ENCODE results near the gene CSMD2.
"Not testable (repeated sequence)": the region's sequence is repeated elsewhere in the genome, so short reads cannot be mapped to it uniquely, and the experiment has no call there.

CSMD2 gene

GRCh38 chr1:34050709-34051485, 114.1 kb downstream of the CSMD2 start:
- DNase-seq: no peak

- no peak for DNase-seq
Measured at GRCh38 chr1:34049994-34050393, 115.0 kb downstream of the CSMD2 start.

- no peak for DNase-seq
Measured at GRCh38 chr1:34049477-34049876, 115.6 kb downstream of the CSMD2 start.

GRCh38 chr1:34037856-34038255, 127.2 kb downstream of the CSMD2 start:
- DNase-seq: no peak

GRCh38 chr1:34037109-34037508, 127.9 kb downstream of the CSMD2 start:
- DNase-seq: no peak

GRCh38 chr1:34034036-34034435, 131.0 kb downstream of the CSMD2 start:
- DNase-seq: no peak

GRCh38 chr1:34029954-34030353, 135.1 kb downstream of the CSMD2 start:
- DNase-seq: no peak

- DNase-seq: no peak
Measured at GRCh38 chr1:34029515-34029914, 135.5 kb downstream of the CSMD2 start.

DNA sequence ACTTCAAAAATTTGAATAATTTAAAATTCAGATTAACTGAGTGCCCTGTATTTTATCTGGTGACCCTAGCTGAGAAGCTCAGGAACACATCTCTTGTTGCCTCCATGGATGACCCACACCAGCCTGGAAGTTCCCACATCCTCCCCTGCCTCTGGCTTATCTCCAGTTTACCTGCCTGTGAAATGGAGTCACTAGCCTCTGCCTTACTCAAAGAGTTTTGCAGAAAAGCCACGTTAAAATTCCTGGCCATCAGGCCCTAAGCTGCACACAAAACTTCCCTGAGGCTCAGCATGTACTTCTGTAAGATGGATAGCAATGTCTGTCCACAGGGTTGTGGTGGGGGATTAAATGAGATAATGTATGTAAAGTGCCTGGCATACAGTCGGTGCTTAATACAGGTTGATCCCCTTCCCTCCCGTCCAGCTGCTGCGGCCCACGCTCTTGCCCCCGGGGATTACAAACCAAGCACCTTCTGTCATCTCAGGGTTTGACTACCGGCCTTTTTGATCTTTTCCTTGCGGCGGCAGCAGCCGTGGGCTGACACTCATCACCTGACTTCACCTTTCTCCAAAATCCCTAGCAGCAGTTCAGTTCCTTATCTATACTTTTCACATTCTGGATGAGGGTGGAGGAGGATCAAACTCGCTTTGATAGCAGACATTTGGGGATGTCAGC, 136.5 kb downstream of the CSMD2 start:
- DNase-seq: no peak

- no peak for DNase-seq
Measured at GRCh38 chr1:34025675-34026074, 139.4 kb downstream of the CSMD2 start.

DNA sequence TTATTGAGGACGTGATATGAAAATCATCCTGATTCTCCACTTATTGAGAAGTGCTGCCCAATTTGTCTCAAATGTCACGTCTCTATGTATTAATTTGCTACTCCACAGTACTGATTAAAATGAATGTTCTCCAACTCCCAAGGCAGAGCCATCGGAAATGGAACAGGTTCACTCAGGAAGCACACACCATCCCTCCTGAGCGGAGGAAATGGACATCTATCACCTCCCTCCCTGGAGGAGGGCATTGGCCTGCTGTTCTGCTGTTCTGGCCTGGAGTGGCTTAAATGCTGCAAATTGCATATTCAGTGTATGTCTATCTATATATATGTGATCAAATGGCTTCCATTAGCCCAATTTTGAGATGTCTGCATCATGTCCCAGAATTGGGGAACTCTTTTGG, 140.5 kb downstream of the CSMD2 start:
- DNase-seq: peak in 1 of 3 donors; percentile 1

DNA sequence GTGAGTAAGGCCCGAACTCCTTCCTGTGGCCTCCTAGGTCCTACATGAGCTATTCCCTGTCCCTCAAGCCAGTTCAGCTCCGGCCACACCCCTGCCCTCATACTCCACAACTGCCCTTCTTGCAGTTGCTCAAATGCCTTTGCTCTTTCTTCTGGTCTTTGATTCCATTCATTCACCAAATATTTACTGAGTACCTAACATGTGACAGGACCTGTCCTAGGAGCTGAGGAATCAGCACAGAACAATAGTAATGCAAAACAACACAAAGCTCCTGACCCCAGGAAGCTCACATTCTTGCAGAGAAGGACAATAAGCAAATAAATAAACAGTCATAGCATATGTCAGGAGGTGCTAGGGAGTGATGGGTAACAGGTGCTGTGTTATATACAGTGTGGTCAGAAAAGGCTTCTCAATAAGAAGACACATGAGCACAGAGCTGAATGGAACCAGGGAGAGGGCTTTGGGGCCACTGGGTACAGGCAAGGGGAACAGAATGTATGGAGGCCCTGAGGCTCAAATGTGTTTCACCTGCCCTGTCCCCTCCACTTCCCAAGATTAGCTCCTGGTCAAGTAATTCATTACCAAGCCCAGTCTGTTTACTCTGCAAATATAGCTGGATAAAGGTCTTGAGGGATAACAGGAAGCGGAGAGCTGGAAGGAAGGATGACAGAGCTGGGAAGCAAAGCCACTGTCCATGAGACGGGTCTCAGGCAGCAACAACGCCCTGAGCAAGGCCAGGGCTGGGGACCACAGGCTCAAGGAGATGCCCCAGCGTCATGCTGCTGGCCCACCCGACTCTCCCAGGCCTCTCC, 145.1 kb downstream of the CSMD2 start:
- DNase-seq: no peak

DNA sequence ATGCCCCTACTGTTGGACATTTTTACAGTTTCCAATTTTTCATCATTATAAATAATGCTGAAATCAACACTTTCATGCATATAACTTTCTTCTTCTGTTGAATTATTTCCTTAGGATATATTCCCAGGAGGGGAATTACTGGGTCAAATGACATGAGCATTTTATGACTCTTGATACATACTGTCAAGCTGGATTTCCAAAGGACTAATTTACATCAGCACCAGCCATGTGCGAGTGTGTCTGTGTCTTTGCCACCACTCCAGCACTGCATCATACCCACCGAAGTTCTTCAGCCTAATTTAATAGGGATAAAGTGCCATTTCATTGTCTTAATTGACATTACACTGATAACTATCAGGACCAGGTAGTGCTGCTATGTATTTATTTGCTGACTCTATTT, 146.7 kb downstream of the CSMD2 start:
- no peak for DNase-seq

DNA sequence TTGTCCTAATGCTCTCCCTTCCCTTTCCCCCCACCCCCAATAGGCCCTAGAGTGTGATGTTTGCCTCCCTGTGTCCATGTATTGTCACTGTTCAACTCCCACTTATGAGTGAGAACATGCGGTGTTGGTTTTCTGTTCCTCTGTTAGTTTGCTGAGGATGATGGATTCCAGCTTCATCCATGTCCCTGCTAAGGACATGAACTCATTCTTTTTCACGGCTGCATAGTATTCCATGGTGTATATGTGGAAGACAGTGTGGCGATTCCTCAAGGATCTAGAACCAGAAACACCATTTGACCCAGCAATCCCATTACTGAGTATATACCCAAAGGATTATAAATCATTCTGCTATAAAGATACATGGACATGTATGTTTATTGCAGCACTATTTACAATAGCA, 148.7 kb downstream of the CSMD2 start:
- DNase-seq: not testable (repeated sequence)

GRCh38 chr1:34013958-34014737, 150.9 kb downstream of the CSMD2 start:
- peak in 2 of 3 donors; percentile 3 to 26 for DNase-seq

DNA sequence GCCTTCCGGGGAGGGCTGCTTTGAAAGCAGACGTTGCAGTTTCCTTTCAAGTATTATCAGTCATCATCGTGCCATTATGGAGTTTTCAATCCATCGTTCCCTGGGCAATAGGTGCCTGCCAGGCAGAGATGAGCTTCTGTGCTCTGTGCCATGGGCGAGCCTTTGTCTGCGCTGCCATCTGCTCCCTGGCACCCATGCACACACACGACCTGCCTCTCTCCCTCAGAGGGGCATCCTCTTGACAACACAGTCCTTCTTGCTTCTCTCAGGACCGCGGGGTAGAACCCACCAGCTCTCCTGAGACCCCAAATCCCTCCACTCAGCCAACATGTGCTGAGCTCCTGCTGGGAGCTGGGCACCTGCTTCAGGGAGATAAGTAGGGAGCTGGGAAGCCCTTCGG, 151.9 kb downstream of the CSMD2 start:
- DNase-seq: no peak

DNA sequence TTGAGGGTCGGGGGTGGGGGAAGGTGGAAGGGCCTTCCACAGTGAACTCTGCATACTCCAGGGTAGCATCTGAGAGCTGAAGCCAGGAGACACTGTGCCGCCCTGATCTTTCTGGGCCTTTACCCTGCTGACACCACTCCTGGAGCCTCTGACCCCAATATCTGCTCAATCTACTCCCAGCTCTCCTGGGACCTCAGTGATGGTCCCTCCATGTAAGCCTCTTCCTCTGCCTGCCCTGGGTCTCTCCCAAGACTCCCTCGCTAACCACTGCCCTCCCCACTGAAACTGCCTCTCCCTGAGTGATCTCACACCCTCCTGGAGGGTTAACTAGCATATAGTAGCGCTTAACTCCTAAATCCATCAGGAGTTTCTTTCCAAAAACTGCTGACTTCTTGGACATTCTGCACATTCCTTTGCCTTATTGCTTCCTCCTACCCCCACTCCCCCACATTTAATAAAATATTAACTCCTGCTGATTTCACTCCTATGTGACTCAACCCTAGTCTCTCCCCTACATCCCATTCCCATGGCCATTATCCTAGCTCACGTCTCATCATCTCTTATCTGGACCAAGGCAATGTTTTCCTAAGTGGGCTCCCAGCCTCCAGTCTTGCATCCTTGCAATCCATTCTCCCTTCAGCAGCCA, 155.6 kb downstream of the CSMD2 start:
- DNase-seq: no peak

- DNase-seq: no peak
Measured at GRCh38 chr1:34007760-34008159, 157.3 kb downstream of the CSMD2 start.

GRCh38 chr1:34005309-34005708, 159.7 kb downstream of the CSMD2 start:
- no peak for DNase-seq

DNA sequence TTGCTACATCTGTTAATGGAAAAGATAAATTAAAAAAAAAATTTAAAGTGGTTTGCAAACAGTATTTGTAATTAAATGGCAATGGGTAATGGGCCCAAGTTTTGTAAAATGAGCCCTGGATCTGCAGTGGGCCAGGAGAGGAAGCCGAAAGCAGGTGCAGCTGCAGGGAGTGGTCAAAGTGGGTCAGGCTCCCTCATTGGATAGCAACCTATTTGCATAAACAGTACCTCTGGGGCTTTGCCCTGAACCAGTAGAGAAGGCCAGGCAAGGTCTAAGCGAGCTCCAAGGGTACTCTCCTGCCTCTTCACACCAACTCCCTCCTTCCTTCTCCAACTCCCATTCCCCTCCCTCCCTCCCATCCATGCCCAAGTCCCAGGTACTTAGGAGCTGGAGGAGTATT, 162.2 kb downstream of the CSMD2 start:
- no peak for DNase-seq

DNA sequence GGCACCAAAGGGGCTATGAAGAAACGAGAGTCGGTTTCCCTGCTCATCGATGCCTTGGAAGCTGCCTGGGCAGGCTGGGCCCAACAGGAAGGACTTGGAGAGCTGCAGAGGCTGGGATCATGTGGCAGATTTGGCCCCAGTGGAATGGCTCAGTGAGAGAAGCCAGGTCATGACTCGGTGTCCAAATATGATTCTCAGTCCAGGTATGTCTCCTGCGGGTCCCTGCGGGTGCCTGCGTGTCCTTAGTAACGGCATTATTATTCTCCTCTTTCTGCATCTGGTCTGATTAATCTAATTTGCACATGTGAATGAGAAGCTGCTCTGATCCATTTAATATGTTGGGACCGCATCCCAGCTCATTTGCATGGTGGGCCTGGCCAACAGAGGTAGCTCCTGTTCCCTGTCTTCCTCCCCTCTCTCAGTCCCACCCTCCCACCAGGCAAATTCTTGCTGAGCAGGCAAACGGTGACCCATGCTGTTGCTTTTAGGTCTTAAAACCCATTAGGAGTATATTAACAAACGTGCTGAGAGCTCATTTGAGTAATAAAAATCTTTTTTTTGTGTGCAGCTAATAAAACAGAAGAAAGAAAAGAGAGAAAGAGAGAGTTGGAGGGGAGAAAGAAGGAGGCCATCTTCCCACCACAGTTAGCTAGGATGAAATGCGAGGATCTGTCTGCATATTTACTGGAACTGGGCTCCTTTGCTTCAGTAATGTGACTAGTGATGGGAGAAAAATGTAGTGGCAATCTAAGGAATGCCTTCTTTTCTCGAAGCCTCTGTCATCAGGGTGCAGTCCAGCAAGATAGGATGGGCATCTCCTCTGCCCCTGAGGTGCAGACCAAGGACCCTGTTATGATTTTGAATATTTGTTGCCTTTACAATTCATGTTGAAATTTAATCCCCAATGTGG, 167.6 kb downstream of the CSMD2 start:
- no peak for DNase-seq
